Astrocyte (in vitro differentiated cells and primary cell): ENCODE measurements around the gene TRAF3IP3.

ENCODE experiments used
- CTCF ChIP-seq: IDR thresholded peaks from 2 replicates; pipeline ENCODE4 v1.5.1; 2011; ENCODE audit warnings: low read depth, mild to moderate bottlenecking, inconsistent platforms, low read length, moderate library complexity; ENCODE audit not compliant: insufficient read depth
- EZH2 ChIP-seq: IDR thresholded peaks from 2 replicates; pipeline ENCODE4 v1.6.1; 2012; ENCODE audit warnings: mild to moderate bottlenecking, low read length, inconsistent platforms; ENCODE audit not compliant: insufficient read depth

- no peak for TF ChIP-seq CTCF
- TF ChIP-seq EZH2, result no peak
Observed at GRCh38 chr1:209769171-209769904, 13.5 kb downstream of the TRAF3IP3 start.
